ENCODE results near the gene C1orf35.

Gene C1orf35

GRCh38 chr1:228079013-228079412, 24.1 kb downstream of the C1orf35 start:
- DNase-seq (ENCODE audit: low spot score): no peak

DNA sequence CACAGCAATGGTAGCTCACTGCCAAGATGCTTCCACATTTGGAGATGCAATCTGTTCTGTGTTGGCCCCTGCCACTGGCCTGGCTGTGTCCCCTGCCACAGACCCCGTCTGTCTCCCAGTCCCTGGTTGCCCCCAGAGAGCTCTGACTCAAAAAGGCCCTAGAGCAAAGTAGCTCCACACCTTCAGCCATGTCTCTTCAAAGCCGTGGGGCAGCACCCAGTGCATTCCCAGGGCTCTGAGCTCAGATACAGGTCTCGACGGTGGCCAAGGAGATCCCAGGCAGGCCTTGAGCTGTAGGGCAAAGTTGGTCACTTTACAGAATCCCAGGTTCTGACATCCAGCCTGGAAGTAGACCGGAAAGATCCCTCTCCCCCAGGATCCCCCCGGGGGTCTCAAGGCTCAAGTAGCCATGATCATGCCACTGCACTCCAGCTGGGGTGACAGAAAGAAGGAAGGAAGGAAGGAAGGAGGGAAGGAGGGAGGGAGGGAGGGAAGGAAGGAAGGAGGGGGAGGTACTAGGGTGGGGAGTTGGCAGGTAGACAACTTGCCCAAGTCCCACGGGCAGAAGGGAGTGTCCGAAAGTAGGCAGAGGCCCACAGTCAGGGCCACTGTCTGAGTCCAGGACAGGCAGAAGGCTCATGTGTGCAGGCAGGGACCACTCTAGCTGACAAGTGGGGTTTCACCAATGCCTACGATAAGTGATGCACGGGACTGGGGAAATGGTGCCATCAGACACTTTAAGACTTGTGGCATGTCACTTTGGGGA, 25.4 kb downstream of the C1orf35 start:
- no peak for DNase-seq (ENCODE audit: low spot score)

GRCh38 chr1:228076796-228077430, 26.2 kb downstream of the C1orf35 start:
- no peak for DNase-seq (ENCODE audit: low spot score)

DNA sequence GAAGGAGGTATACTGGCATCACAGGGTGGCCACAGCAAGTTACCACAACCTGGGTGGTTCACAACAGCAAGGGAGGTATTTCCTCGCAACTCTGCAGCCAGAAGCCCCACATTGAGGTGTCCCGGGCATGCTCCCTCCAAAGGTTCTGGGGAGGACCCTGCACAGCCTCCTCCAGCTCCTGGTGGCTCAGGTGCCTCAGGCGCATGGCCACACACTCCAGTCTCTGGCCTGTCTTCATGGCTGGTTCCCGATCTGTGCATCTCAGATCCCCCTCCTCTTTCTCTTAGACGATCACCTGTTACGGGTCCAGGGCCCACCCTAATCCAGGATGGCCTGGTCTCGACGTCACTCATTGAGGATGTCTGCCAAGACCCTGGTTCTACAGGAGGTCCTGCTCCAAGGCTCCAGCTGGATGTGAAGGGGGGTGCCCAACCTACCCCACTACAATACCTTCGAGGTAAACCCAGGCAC, 27.3 kb downstream of the C1orf35 start:
- no peak for DNase-seq (ENCODE audit: low spot score)

DNA sequence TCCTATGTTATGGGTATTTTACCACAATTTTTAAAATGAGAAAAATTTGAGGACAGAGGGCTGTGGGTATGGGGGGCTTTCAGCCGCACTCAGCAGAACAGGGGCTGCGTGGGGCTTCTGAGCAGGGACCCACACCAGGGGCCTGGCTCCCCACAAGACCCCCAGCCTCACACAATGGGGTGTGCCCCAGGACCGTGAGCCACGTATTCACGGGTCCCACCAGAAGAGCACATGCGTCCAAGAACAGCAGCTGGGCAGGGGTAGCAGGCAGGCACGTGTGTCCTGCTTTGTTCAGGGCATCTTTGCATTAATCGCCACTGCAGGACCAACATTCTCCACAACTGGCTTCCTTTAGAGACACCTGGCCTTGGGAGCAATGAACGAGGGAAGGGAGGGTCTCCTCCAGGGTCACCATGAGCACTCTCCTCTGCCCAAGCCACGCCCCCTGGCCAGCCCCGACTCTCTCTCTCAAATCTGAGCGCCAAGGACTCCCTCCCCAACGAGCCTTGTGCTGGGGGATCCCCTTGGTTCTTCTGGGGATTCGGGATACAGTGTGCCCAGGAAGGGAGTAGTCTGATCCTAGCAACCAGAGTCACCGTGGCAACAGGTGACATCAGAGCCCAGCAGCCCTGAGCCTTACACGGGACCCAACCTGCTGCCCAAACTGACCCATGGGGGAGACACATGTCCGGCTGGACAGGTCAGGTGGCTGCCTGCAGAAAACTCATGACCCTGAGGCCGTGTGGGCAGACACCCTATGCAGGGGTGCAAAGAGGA, 28.0 kb downstream of the C1orf35 start:
- DNase-seq (ENCODE audit: low spot score): no peak

DNA sequence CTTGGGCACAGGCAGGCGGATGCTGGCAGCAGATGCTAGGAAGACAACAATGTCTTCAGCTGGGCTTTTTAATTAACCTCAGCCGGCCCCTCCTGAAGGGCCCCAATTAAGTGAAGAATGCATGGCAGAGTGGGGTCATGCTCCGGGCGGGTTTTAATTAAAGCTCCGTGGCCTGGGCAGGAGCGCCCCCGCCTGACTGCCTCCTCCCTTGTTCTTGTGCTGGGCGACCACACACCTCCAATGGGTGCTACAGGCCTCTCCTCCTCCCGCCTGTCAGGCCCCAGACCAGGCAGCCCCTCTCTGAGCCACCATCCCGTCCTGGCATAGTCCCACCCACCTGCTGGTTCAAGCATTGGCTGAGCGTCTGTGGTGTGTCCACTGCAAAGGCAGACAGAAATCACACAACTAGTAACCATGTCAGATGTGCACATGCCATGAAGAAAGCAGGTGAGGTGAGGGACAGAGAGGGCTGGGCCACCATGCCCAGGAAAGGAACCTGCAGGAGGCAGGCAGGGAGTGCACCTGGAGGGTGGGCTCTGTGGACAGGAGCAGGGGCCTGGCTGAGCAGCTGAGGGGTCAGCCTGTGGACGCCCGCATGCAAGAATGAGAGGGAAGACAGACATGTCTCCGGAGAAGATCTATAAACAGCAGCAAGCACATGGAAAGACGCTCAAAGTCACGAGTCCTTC, 29.1 kb downstream of the C1orf35 start:
- DNase-seq (ENCODE audit: low spot score): peak; percentile 39

- DNase-seq (ENCODE audit: low spot score): no peak
Measured at GRCh38 chr1:228073061-228073856, 29.9 kb downstream of the C1orf35 start.

- peak; percentile 40 for DNase-seq (ENCODE audit: low spot score)
Measured at GRCh38 chr1:228072658-228073043, 30.5 kb downstream of the C1orf35 start.

DNA sequence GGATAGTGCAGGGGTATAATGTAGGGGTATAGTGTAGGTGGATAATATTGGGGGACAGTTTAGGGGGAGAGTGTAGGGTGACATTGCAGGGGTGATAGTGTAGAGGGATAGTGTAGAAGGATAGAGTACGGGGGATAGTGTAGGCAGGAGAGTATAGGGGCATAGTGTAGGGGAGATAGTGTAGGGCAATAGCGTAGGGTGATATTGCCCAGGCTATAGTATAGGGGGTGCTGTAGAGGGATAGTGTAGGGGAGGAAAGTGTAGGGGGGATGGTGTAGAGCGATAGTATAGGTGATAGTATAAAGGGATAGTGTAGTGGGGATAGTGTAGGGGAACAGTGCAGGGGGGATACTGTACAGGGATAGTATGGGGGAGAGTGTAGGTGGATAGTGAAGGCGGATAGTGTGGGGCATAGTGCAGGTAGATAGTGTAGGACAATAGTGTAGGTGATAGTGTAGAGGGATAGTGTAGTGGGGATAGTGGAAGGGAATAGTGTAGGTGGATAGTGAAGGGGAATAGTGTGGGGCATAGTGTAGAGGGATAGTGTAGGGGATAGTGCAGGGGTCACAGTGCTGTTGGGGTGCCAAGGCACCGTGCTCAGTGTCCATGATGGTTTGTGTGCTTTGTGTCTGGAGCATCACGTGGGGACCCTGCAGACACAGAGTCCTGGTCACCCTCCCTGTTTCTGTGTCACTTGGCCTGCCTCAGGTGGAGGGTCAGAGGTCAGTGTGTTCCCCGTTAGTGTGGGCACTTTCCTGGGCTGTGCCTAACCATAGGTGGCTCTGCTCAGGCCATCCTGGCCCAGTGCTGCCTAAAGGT, 31.1 kb downstream of the C1orf35 start:
- no peak for DNase-seq (ENCODE audit: low spot score)

- DNase-seq (ENCODE audit: low spot score): no peak
Measured at GRCh38 chr1:228070851-228071250, 32.3 kb downstream of the C1orf35 start.

DNA sequence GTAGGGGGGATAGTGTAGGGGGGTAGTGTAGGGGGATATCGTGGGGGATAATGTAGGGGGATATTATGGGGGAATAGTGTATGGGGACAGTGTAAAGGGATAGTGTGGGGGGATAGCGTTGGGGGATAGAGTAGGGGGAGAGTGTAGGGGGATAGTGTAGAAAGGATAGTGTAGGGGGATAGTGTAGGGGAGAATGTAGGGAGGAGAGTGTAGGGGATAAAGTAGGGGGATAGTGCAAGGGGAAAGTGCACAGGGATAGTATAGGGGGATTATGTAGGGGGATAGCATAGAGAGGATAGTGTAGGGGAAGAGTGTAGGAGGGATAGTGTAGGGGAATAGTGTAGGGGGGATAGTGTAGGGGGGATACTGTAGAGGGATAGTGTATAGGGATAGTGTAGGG, 33.0 kb downstream of the C1orf35 start:
- DNase-seq (ENCODE audit: low spot score): no peak

DNA sequence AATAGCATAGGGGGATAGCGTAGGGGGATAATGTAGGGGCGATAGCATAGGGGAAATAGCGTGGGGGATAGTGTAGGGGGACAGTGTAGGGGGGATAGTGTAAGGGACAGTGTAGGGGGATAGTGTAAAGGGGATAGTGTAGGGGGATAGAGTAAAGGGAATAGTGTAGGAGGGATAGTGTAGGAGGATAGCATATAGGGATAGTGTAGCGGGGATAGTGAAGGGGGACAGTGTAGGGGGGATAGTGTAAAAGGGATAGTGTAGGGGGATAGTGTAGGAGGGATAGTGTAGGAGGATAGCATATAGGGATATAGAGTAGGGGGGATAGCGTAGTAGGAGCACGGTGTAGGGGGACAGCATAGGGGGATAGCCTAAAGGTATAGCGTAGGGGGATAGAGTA, 34.8 kb downstream of the C1orf35 start:
- no peak for DNase-seq (ENCODE audit: low spot score)

- DNase-seq (ENCODE audit: low spot score): no peak
Measured at GRCh38 chr1:228066891-228067654, 36.1 kb downstream of the C1orf35 start.

- DNase-seq (ENCODE audit: low spot score): no peak
Measured at GRCh38 chr1:228066416-228066815, 36.7 kb downstream of the C1orf35 start.

DNA sequence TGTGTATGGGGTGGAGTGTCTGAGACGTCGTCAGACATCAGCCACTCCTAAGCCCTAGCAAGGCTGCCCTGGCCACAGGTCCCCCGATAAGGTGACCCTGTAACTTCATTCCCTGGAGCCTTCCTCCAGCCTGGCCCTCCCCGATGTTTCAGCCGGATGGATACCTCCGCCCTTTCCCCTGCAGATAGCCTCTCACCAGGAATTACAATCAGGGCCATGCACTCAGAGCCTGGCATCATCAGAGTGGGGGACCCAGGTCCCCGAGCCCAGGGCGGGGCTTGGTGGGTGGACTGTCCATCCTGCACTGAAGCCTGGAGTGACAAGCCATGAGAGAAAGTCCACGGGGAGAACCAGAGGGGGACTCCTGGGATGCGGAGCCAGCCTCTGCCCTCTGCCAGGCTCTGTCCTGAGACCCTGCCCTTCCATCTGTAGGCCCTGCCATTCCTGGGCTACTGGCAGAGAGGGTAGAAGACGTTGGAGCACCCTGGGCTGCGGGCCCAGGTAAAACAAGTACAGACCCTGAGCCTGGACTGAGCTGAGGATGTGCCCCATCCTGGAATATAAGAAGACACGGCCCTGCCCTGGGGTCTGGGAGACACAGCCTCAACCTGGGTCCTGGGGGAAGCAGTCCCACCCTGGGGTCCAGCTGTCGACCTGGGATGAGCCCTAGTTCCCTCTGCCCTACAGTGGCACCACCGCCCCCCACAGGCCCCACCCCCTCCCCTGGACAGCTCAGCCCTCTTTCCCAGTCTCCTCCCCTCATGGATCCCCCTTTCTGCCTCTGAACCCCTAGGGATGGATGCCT, 37.4 kb downstream of the C1orf35 start:
- DNase-seq (ENCODE audit: low spot score): no peak

DNA sequence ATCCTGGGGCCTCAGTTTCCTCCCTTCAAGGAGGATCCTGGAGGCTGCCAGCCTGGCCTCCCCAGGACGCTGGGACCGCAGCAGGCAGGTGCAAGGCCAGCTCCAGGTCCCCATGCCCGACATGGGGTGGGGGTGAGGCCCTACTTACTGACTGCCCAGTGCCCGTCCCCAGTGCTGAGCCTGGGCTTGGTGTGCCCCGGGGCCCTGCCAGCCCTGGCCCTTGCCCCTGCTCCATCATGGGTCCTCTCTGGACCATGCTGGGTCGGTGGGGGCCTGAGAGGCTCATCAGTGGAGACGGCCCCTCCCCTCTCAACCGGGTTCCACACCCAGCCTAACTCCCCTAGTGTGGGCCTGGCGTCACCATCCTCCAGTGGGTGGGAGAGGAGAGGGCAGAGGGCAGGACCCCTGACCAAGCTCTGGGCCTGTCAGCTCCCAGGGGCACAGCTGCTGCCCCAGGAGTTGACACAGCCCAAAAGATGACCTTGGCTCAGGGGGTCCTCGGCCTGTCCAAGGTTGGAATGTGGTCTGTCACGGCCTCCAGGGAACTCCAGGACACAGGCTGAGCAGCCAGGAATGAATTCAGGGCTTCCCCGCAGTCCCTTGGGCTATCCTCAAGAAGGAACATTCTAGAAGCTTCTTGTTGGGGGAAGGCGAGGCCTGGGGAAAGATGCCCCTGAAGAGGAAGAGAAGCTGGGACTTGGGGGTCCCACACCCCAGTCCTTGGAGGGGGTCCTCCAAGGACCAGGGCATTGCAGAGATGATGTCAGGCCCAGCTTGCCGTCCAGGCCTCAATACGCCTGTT, 38.2 kb downstream of the C1orf35 start:
- no peak for DNase-seq (ENCODE audit: low spot score)

DNA sequence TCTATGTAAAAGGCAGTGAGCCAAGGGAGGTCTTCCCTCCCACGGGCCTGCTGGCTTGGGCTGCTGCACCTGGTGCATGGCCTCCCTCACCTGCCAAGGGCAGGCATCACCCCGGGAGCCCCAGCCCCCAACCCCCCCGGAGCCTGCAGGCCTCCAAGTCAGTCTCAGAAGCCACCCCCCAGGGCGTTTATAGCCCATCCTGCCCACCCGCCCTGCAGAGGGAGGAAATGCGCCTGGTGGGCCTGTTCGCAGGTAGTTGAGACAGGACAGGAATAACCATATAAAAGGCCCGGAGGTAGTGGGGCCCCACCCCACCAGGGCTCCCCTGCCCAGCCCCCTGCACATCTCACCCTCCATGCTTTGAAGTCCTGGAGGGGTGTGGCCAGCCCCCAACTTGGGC, 38.8 kb downstream of the C1orf35 start:
- DNase-seq (ENCODE audit: low spot score): no peak
